GM19328 (cell line): ENCODE measurements around the gene PARP1.

Source experiments
- ATAC-seq: cut with Tn5 transposase; IDR thresholded peaks from one replicate; pipeline ENCODE4 v1.9.1; 2021; ENCODE audit warnings: mild to moderate bottlenecking, moderate library complexity; ENCODE audit not compliant: unreplicated experiment

The PARP1 gene

GRCh38 chr1:226408285-226409184 is 642 bp upstream of the PARP1 start:
- no peak for ATAC-seq

GRCh38 chr1:226407199-226407496 is 745 bp downstream of the PARP1 start:
- no peak for ATAC-seq

GRCh38 chr1:226406401-226406881 is 1.5 kb downstream of the PARP1 start:
- ATAC-seq = no peak

- no peak for ATAC-seq
These were observed 2.4 kb downstream of the PARP1 start for GRCh38 chr1:226405411-226405988.

- no peak for ATAC-seq
These were observed 3.0 kb downstream of the PARP1 start for GRCh38 chr1:226404904-226405222.

GRCh38 chr1:226404063-226404903 is 3.6 kb downstream of the PARP1 start:
- no peak for ATAC-seq

- ATAC-seq = no peak
These were observed 4.5 kb downstream of the PARP1 start for GRCh38 chr1:226403201-226404034.

- no peak for ATAC-seq
These were observed 5.1 kb downstream of the PARP1 start for GRCh38 chr1:226402739-226403165.

- no peak for ATAC-seq
These were observed 6.3 kb downstream of the PARP1 start for GRCh38 chr1:226401355-226402303.

- no peak for ATAC-seq
These were observed 7.2 kb downstream of the PARP1 start for GRCh38 chr1:226400519-226401354.

GRCh38 chr1:226397955-226398636 is 9.8 kb downstream of the PARP1 start:
- ATAC-seq = no peak

GRCh38 chr1:226397011-226397926 is 10.6 kb downstream of the PARP1 start:
- ATAC-seq = no peak

GRCh38 chr1:226395753-226396152 is 12.1 kb downstream of the PARP1 start:
- no peak for ATAC-seq

GRCh38 chr1:226394462-226394861 is 13.4 kb downstream of the PARP1 start:
- no peak for ATAC-seq

- ATAC-seq = no peak
These were observed 17.2 kb downstream of the PARP1 start for GRCh38 chr1:226390681-226391080.

- ATAC-seq = no peak
These were observed 19.8 kb downstream of the PARP1 start for GRCh38 chr1:226388131-226388530.

- ATAC-seq = no peak
These were observed 23.2 kb downstream of the PARP1 start for GRCh38 chr1:226384717-226385116.
